Measurements from ENCODE around the gene SUN3. TPM values are rescaled to one million over a fixed set of nuclear protein-coding genes. Genes with fewer than 3 reads are reported as not detected.
"Not testable (repeated sequence)": the region's sequence is repeated elsewhere in the genome, so short reads cannot be mapped to it uniquely, and the experiment has no call there.

The SUN3 gene
- total RNA-seq, 1 donor from 2014 or later: not detected

GRCh38 chr7:48033922-48034321 is 5.0 kb upstream of the SUN3 start:
- DNase-seq (ENCODE audit: low read depth in 2 of 2): no peak

GRCh38 chr7:48031111-48031510 is 2.2 kb upstream of the SUN3 start:
- no peak for DNase-seq (ENCODE audit: low read depth in 2 of 2)

GRCh38 chr7:48025624-48026023 is 3.3 kb downstream of the SUN3 start:
- DNase-seq (ENCODE audit: low read depth in 2 of 2): no peak

- no peak for DNase-seq (ENCODE audit: low read depth in 2 of 2)
Measured at GRCh38 chr7:48017674-48018073, 11.2 kb downstream of the SUN3 start.

GRCh38 chr7:48016641-48017040 is 12.3 kb downstream of the SUN3 start:
- no peak for DNase-seq (ENCODE audit: low read depth in 2 of 2)

GRCh38 chr7:48011951-48012350 is 17.0 kb downstream of the SUN3 start:
- DNase-seq (ENCODE audit: low read depth in 2 of 2): no peak

GRCh38 chr7:48011323-48011722 is 17.6 kb downstream of the SUN3 start:
- DNase-seq (ENCODE audit: low read depth in 2 of 2): no peak

GRCh38 chr7:48009954-48010353 is 19.0 kb downstream of the SUN3 start:
- no peak for DNase-seq (ENCODE audit: low read depth in 2 of 2)

GRCh38 chr7:48009257-48009656 is 19.6 kb downstream of the SUN3 start:
- DNase-seq (ENCODE audit: low read depth in 2 of 2): no peak

GRCh38 chr7:48006866-48007265 is 22.0 kb downstream of the SUN3 start:
- no peak for DNase-seq (ENCODE audit: low read depth in 2 of 2)

GRCh38 chr7:48004638-48005037 is 24.3 kb downstream of the SUN3 start:
- DNase-seq (ENCODE audit: low read depth in 2 of 2): no peak

GRCh38 chr7:48004032-48004431 is 24.9 kb downstream of the SUN3 start:
- no peak for DNase-seq (ENCODE audit: low read depth in 2 of 2)

GRCh38 chr7:48000164-48000563 is 28.7 kb downstream of the SUN3 start:
- DNase-seq (ENCODE audit: low read depth in 2 of 2): not testable (repeated sequence)

- no peak for DNase-seq (ENCODE audit: low read depth in 2 of 2)
Measured at GRCh38 chr7:47999413-47999812, 29.5 kb downstream of the SUN3 start.

GRCh38 chr7:47992446-47992845 is 36.5 kb downstream of the SUN3 start:
- no peak for DNase-seq (ENCODE audit: low read depth in 2 of 2)

GRCh38 chr7:47991741-47992311 is 37.1 kb downstream of the SUN3 start:
- peak; percentile 31 to 76 for DNase-seq (ENCODE audit: low read depth in 2 of 2)

GRCh38 chr7:47991270-47991669 is 37.6 kb downstream of the SUN3 start:
- no peak for DNase-seq (ENCODE audit: low read depth in 2 of 2)

- no peak for DNase-seq (ENCODE audit: low read depth in 2 of 2)
Measured at GRCh38 chr7:47990592-47990991, 38.3 kb downstream of the SUN3 start.

GRCh38 chr7:47989607-47990400 is 39.1 kb downstream of the SUN3 start:
- DNase-seq (ENCODE audit: low read depth in 2 of 2): not testable (repeated sequence)

- peak in 1 of 2 donors; percentile 12 for DNase-seq (ENCODE audit: low read depth in 2 of 2)
Measured at GRCh38 chr7:47988496-47989386, 40.2 kb downstream of the SUN3 start.

GRCh38 chr7:47982610-47983009 is 46.3 kb downstream of the SUN3 start:
- no peak for DNase-seq (ENCODE audit: low read depth in 2 of 2)

- not testable (repeated sequence) for DNase-seq (ENCODE audit: low read depth in 2 of 2)
Measured at GRCh38 chr7:47980648-47981047, 48.3 kb downstream of the SUN3 start.

Data from dermis microvascular lymphatic vessel endothelial cell (primary cell).